Uterus (tissue), 4 donors: ENCODE measurements around the gene NTN4. TPM values are rescaled to one million over a fixed set of nuclear protein-coding genes. Genes with fewer than 3 reads are reported as not detected.

Source experiments
- DNase-seq, 2 donors: peaks; one replicate each; pipeline ENCODE4 v3.0.0-alpha.2; 2019 to 2020
- H3K27ac ChIP-seq, 2 donors: fragments of 200-600 bp; sonication (generic); 1 replicate in 1 of 2; 2 replicates in 1 of 2; pipeline ENCODE4 v1.5.1; 2016 to 2018
- H3K27me3 ChIP-seq, 2 donors: fragments of 200-600 bp; sonication (generic); one replicate each; pipeline ENCODE4 v1.5.1; 2018 to 2019; ENCODE audit warnings: control low read depth in 1 of 2
- H3K36me3 ChIP-seq, 2 donors: fragments of 200-600 bp; sonication (generic); one replicate each; pipeline ENCODE4 v1.5.1; 2019; ENCODE audit warnings: control low read depth in 1 of 2
- H3K4me1 ChIP-seq, 2 donors: fragments of 200-600 bp; sonication (generic); one replicate each; pipeline ENCODE4 v1.5.1; 2018 to 2019; ENCODE audit warnings: control low read depth in 1 of 2
- H3K4me3 ChIP-seq, 2 donors: fragments of 200-600 bp; sonication (generic); 1 replicate in 1 of 2; 2 replicates in 1 of 2; pipeline ENCODE4 v1.5.1; 2018 to 2019; ENCODE audit warnings: mild to moderate bottlenecking in 1 of 2
- H3K9me3 ChIP-seq, 2 donors: fragments of 200-600 bp; sonication (generic); one replicate each; pipeline ENCODE4 v1.5.1; 2019; ENCODE audit warnings: control low read depth in 1 of 2
- CTCF ChIP-seq, 4 experiments: fragments of 200-600 bp in 2 of 4; fragments of 450-650 bp in 2 of 4; sonication (generic) in 2 of 4; IDR thresholded peaks; one replicate each; pipeline ENCODE4 v1.5.1; 2016 to 2019; ENCODE audit warnings: antibody characterized with exemption in 4 of 4, mild to moderate bottlenecking in 2 of 4, moderate library complexity in 1 of 4
- POLR2A ChIP-seq, 2 donors: fragments of 450-650 bp; IDR thresholded peaks; one replicate each; pipeline ENCODE4 v1.6.1; 2016; ENCODE audit warnings: antibody characterized with exemption in 2 of 2, mild to moderate bottlenecking in 1 of 2, moderate library complexity in 1 of 2
- intact Hi-C: fragments of 100-400 bp; cut with DNase I; formaldehyde crosslinking; loops from one replicate; pipeline ENCODE4 v1.15.1; 2023; ENCODE audit warnings: low total_unique reads
- total RNA-seq, 4 donors: library from RNA; depleted of rRNA in 3 of 4; stranded (reverse); fragments of >200 nt in 3 of 4; gene quantifications; one replicate each; pipeline versions ENCODE4 v1.1.0 to v1.2.4, GENCODE V29; 2014 to 2023
- donor health status: DM: yes; HTN: yes; CAD: no.

Gene NTN4
- total RNA-seq, 4 donors from 2014 or later, result 16.6 to 86.8 (median 28.2) TPM

GRCh38 chr12:95615749-95616148 is 174.8 kb downstream of the NTN4 start:
- TF ChIP-seq CTCF (IDR thresholded peaks at IDR 0.05), result no peak
- no peak for TF ChIP-seq POLR2A (IDR thresholded peaks at IDR 0.05)
- H3K9me3 ChIP-seq, result no peaks in the 10 kb centered on the region
- no peaks in the 10 kb centered on the region for H3K36me3 ChIP-seq
- intact Hi-C loops, result no loop called here
- H3K27me3 ChIP-seq, result no peaks in the 10 kb centered on the region
- no peaks in the 10 kb centered on the region for H3K4me1 ChIP-seq
- no peak overlapping the region for H3K27ac ChIP-seq
- no peak overlapping the region for H3K4me3 ChIP-seq
- no peak for DNase-seq

- Histone ChIP-seq H3K9me3 (no peaks in the 10 kb centered on the region), H3K4me1 (no peaks in the 10 kb centered on the region), H3K27me3 (no peaks in the 10 kb centered on the region), H3K36me3 (no peaks in the 10 kb centered on the region), H3K4me3 (no peak overlapping the region), H3K27ac (no peak overlapping the region)
- intact Hi-C loops, result no loop called here
- DNase-seq, result no peak
- TF ChIP-seq CTCF (IDR thresholded peaks at IDR 0.05), result no peak
- TF ChIP-seq POLR2A (IDR thresholded peaks at IDR 0.05), result no peak
These were observed 176.1 kb downstream of the NTN4 start for GRCh38 chr12:95614390-95614982.

- no peaks in the 10 kb centered on the region for H3K36me3 ChIP-seq
- no peaks in the 10 kb centered on the region for H3K27me3 ChIP-seq
- no peak overlapping the region for H3K27ac ChIP-seq
- H3K4me1 ChIP-seq, result no peaks in the 10 kb centered on the region
- DNase-seq, result no peak
- H3K9me3 ChIP-seq, result no peaks in the 10 kb centered on the region
- no peak for TF ChIP-seq CTCF (IDR thresholded peaks at IDR 0.05)
- TF ChIP-seq POLR2A (IDR thresholded peaks at IDR 0.05), result no peak
- intact Hi-C loops, result no loop called here
- H3K4me3 ChIP-seq, result no peak overlapping the region
These were observed 177.5 kb downstream of the NTN4 start for GRCh38 chr12:95613021-95613420.

- H3K27ac ChIP-seq, result no peak overlapping the region
- no peak for TF ChIP-seq CTCF (IDR thresholded peaks at IDR 0.05)
- TF ChIP-seq POLR2A (IDR thresholded peaks at IDR 0.05), result no peak
- H3K27me3 ChIP-seq, result no peaks in the 10 kb centered on the region
- intact Hi-C loops, result no loop called here
- H3K4me3 ChIP-seq, result no peak overlapping the region
- no peaks in the 10 kb centered on the region for H3K4me1 ChIP-seq
- no peak for DNase-seq
- H3K9me3 ChIP-seq, result no peaks in the 10 kb centered on the region
- H3K36me3 ChIP-seq, result no peaks in the 10 kb centered on the region
These were observed 178.8 kb downstream of the NTN4 start for GRCh38 chr12:95611676-95612309.

- no peaks in the 10 kb centered on the region for H3K4me1 ChIP-seq
- no peaks in the 10 kb centered on the region for H3K9me3 ChIP-seq
- no peak overlapping the region for H3K4me3 ChIP-seq
- intact Hi-C loops, result no loop called here
- TF ChIP-seq CTCF (IDR thresholded peaks at IDR 0.05) (no peak), POLR2A (IDR thresholded peaks at IDR 0.05) (no peak)
- DNase-seq, result peak in 1 of 2 donors; percentile 36
- H3K27me3 ChIP-seq, result no peaks in the 10 kb centered on the region
- peak overlapping the region; percentile 42 to 47 for H3K27ac ChIP-seq
- no peaks in the 10 kb centered on the region for H3K36me3 ChIP-seq
These were observed 182.1 kb downstream of the NTN4 start for GRCh38 chr12:95608252-95609033.
